Vagina (tissue), 2 donors: ENCODE measurements around the gene QKI. TPM values are rescaled to one million over a fixed set of nuclear protein-coding genes. Genes with fewer than 3 reads are reported as not detected.

Source experiments
- DNase-seq, 2 donors: peaks; one replicate each; pipeline ENCODE4 v3.0.0-alpha.2; 2017; ENCODE audit errors: extremely low spot score in 2 of 2
- H3K27ac ChIP-seq: fragments of 200-600 bp; sonication (generic); one replicate; pipeline ENCODE4 v1.5.1; 2019
- H3K27me3 ChIP-seq: fragments of 200-600 bp; sonication (generic); one replicate; pipeline ENCODE4 v1.5.1; 2019
- H3K36me3 ChIP-seq, 2 donors: fragments of 200-600 bp; sonication (generic); one replicate each; pipeline ENCODE4 v1.5.1; 2017 to 2019
- H3K4me1 ChIP-seq: fragments of 200-600 bp; sonication (generic); one replicate; pipeline ENCODE4 v1.5.1; 2019
- H3K4me3 ChIP-seq, 2 donors: fragments of 200-600 bp; sonication (generic); 1 replicate in 1 of 2; 2 replicates in 1 of 2; pipeline ENCODE4 v1.5.1; 2016 to 2019
- H3K9me3 ChIP-seq: fragments of 200-600 bp; sonication (generic); one replicate; pipeline ENCODE4 v1.5.1; 2019
- POLR2A ChIP-seq, 2 donors: fragments of 450-650 bp; IDR thresholded peaks; one replicate each; pipeline ENCODE4 v1.6.1; 2017; ENCODE audit warnings: antibody characterized with exemption in 2 of 2, mild to moderate bottlenecking in 2 of 2, moderate library complexity in 2 of 2
- POLR2AphosphoS5 ChIP-seq, 2 donors: sonication (generic); formaldehyde crosslinking; IDR thresholded peaks; one replicate each; pipeline ENCODE4 v1.9.0; 2017; ENCODE audit warnings: antibody characterized with exemption in 2 of 2, mild to moderate bottlenecking in 2 of 2, low read depth in 1 of 2; ENCODE audit not compliant: insufficient read depth in 1 of 2
- intact Hi-C: fragments of 100-400 bp; cut with DNase I; formaldehyde crosslinking; loops from one replicate; pipeline ENCODE4 v1.15.1; 2023
- total RNA-seq: library from RNA; depleted of rRNA; stranded (reverse); fragments of >200 nt; gene quantifications from one replicate; pipeline ENCODE4 v1.2.3, GENCODE V29; 2016
- TF ChIP-seq, protein P1 (sequence below), 3 experiments: fragments of 450-650 bp in 2 of 3; fragments of 200-600 bp in 1 of 3; sonication (generic) in 1 of 3; IDR thresholded peaks; one replicate each; pipeline ENCODE4 v1.5.1; 2017 to 2019; ENCODE audit warnings: antibody characterized with exemption in 3 of 3, mild to moderate bottlenecking in 2 of 3, moderate library complexity in 2 of 3

QKI gene
- total RNA-seq, 1 donor from 2014 or later, result 142 TPM

- intact Hi-C loops, result no loop called here
- H3K27ac ChIP-seq, result no peak overlapping the region
- H3K36me3 ChIP-seq, result no peaks in the 10 kb centered on the region
- no peak for DNase-seq
- no peaks in the 10 kb centered on the region for H3K9me3 ChIP-seq
- no peaks in the 10 kb centered on the region for H3K27me3 ChIP-seq
- TF ChIP-seq, protein P1, sequence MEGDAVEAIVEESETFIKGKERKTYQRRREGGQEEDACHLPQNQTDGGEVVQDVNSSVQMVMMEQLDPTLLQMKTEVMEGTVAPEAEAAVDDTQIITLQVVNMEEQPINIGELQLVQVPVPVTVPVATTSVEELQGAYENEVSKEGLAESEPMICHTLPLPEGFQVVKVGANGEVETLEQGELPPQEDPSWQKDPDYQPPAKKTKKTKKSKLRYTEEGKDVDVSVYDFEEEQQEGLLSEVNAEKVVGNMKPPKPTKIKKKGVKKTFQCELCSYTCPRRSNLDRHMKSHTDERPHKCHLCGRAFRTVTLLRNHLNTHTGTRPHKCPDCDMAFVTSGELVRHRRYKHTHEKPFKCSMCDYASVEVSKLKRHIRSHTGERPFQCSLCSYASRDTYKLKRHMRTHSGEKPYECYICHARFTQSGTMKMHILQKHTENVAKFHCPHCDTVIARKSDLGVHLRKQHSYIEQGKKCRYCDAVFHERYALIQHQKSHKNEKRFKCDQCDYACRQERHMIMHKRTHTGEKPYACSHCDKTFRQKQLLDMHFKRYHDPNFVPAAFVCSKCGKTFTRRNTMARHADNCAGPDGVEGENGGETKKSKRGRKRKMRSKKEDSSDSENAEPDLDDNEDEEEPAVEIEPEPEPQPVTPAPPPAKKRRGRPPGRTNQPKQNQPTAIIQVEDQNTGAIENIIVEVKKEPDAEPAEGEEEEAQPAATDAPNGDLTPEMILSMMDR (IDR thresholded peaks at IDR 0.05), result no peak
- no peak overlapping the region for H3K4me3 ChIP-seq
- H3K4me1 ChIP-seq, result no peaks in the 10 kb centered on the region
These were observed 140.1 kb downstream of the QKI start for GRCh38 chr6:163554663-163555062.

DNA sequence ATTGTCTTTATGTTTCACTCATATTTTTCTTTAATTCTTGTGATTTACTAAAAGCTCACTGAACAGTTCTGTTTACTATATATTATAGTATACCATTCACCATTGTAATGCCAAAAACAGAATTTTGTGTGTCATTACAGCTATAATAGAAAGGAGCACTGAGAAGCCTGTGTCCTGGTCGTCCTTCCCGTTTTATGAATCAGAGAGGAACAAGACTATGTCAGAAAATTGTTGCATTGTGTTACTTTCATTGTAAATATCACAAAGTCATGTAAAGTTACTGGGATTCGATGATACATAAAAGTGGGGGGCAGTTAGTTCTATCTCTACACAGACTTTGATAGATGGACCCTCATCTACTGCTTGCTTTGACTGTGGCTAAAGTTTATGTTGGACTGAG is 145.1 kb downstream of the QKI start:
- Histone ChIP-seq H3K27me3 (no peaks in the 10 kb centered on the region), H3K27ac (no peak overlapping the region), H3K4me3 (no peak overlapping the region), H3K4me1 (no peaks in the 10 kb centered on the region), H3K36me3 (peaks cover 0 to 13% of the 10 kb centered on the region in 2 donors), H3K9me3 (no peaks in the 10 kb centered on the region)
- no peak for DNase-seq
- intact Hi-C loops, result no loop called here
- TF ChIP-seq POLR2AphosphoS5 (IDR thresholded peaks at IDR 0.05; ENCODE audit: insufficient read depth in 1 of 2, low read depth in 1 of 2), result no peak
- TF ChIP-seq, protein P1 (IDR thresholded peaks at IDR 0.05), result no peak
- TF ChIP-seq POLR2A (IDR thresholded peaks at IDR 0.05), result no peak

GRCh38 chr6:163563318-163563717 is 148.8 kb downstream of the QKI start:
- no peaks in the 10 kb centered on the region for H3K4me1 ChIP-seq
- no peaks in the 10 kb centered on the region for H3K9me3 ChIP-seq
- H3K27me3 ChIP-seq, result no peaks in the 10 kb centered on the region
- H3K27ac ChIP-seq, result no peak overlapping the region
- intact Hi-C loops, result no loop called here
- TF ChIP-seq POLR2A (IDR thresholded peaks at IDR 0.05) (no peak), POLR2AphosphoS5 (IDR thresholded peaks at IDR 0.05; ENCODE audit: insufficient read depth in 1 of 2, low read depth in 1 of 2) (no peak)
- TF ChIP-seq, protein P1 (IDR thresholded peaks at IDR 0.05), result no peak
- DNase-seq, result no peak
- no peak overlapping the region for H3K4me3 ChIP-seq
- peaks cover 0 to 31% of the 10 kb centered on the region in 2 donors for H3K36me3 ChIP-seq

GRCh38 chr6:163564534-163564933 is 150.0 kb downstream of the QKI start:
- TF ChIP-seq POLR2AphosphoS5 (IDR thresholded peaks at IDR 0.05; ENCODE audit: insufficient read depth in 1 of 2, low read depth in 1 of 2), result no peak
- TF ChIP-seq, protein P1 (IDR thresholded peaks at IDR 0.05), result no peak
- no peak for TF ChIP-seq POLR2A (IDR thresholded peaks at IDR 0.05)
- no peaks in the 10 kb centered on the region for H3K27me3 ChIP-seq
- H3K4me1 ChIP-seq, result no peaks in the 10 kb centered on the region

GRCh38 chr6:163565140-163565539 is 150.6 kb downstream of the QKI start:
- peaks cover 0 to 31% of the 10 kb centered on the region in 2 donors for H3K36me3 ChIP-seq
- no peak overlapping the region for H3K4me3 ChIP-seq
- DNase-seq, result no peak
- no peaks in the 10 kb centered on the region for H3K4me1 ChIP-seq
- no peaks in the 10 kb centered on the region for H3K9me3 ChIP-seq
- TF ChIP-seq POLR2A (IDR thresholded peaks at IDR 0.05) (no peak), POLR2AphosphoS5 (IDR thresholded peaks at IDR 0.05; ENCODE audit: insufficient read depth in 1 of 2, low read depth in 1 of 2) (no peak)
- TF ChIP-seq, protein P1 (IDR thresholded peaks at IDR 0.05), result no peak
- H3K27me3 ChIP-seq, result no peaks in the 10 kb centered on the region
- intact Hi-C loops, result no loop called here
- H3K27ac ChIP-seq, result no peak overlapping the region

More at GRCh38 chr6:163564534-163564933, 150.0 kb downstream of the QKI start:
- intact Hi-C loops, result no loop called here
- Histone ChIP-seq H3K4me3 (no peak overlapping the region), H3K27ac (no peak overlapping the region), H3K36me3 (peaks cover 0 to 31% of the 10 kb centered on the region in 2 donors), H3K9me3 (no peaks in the 10 kb centered on the region)
- no peak for DNase-seq
